ENCODE data around the gene CCDC185.

DNA sequence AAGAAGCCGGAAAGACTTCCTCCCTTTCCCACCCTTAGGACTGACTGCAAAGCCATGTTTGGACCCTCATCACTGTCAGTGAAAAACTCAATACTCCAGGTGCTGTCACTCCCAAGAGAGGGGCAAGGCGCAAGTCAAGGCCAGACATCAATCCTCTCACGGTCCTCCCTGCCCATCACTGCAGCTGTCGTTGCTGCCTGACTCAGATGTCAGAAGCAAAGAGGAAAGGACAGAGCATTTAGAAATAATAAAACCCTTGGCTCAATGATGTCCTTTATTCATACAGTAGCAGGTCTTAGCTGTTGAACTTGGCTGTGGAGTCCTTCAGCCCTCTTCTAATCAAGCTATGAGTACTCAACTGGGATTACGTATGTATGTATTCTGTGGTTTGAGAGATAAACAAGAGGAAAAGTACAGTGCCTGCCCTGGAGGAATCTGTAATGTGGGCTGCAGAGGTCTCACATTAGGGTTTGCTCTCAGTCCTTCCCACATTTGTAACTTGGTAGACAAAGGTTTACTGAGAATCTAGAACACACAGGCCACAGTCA is 42.8 kb upstream of the CCDC185 start:
- no peak for TF ChIP-seq POLR2A (IDR thresholded peaks at IDR 0.05; ENCODE audit: low read length)
- no peak for TF ChIP-seq GATA1 (IDR thresholded peaks at IDR 0.05; ENCODE audit: low read depth, low read length)

Measured in erythroblast (primary cell).